MCF 10A (cell line): ENCODE results near the gene UBE2C. TPM values are rescaled to one million over a fixed set of nuclear protein-coding genes. Genes with fewer than 3 reads are reported as not detected.
A peak's percentile ranks its signal among the peaks of the same experiment; 100 is the strongest.

Source experiments
- BruUV-seq: library from RNA; stranded (reverse); fragments of 400-500 nt; replicated peaks from 2 replicates; lab custom pipeline; 2021; lab: Mats Ljungman, UMichigan
- CTCF ChIA-PET: fragments of 300-600 bp; sonication (Branson Sonifier 250); formaldehyde crosslinking; extraction: SDS; loops from one replicate; lab custom pipeline; 2021; ENCODE audit warnings: antibody characterized with exemption, inconsistent platforms; lab: Yijun Ruan, JAX
- POLR2A ChIA-PET: fragments of 300-600, 350-650 bp; sonication (Branson Sonifier 250); formaldehyde crosslinking; extraction: SDS; loops from one replicate; lab custom pipeline; 2020; ENCODE audit warnings: antibody characterized with exemption, inconsistent platforms; lab: Yijun Ruan, JAX
- DNase-seq: peaks from one replicate; pipeline ENCODE4 v3.0.0-alpha.2; 2018; ENCODE audit not compliant: unreplicated experiment
- H3K27ac Mint-ChIP-seq: one replicate; pipeline ENCODE4 v1.8.0; 2022; ENCODE audit warnings: mild to moderate bottlenecking, low read depth, mixed read lengths; ENCODE audit not compliant: unreplicated experiment
- H3K27me3 Mint-ChIP-seq: one replicate; pipeline ENCODE4 v1.8.0; 2022; ENCODE audit warnings: mixed read lengths; ENCODE audit not compliant: insufficient read depth, unreplicated experiment
- H3K36me3 Mint-ChIP-seq: one replicate; pipeline ENCODE4 v1.8.0; 2022; ENCODE audit warnings: mild to moderate bottlenecking, moderate library complexity, mixed read lengths; ENCODE audit not compliant: insufficient read depth, unreplicated experiment
- H3K4me1 Mint-ChIP-seq: one replicate; pipeline ENCODE4 v1.8.0; 2022; ENCODE audit warnings: mixed read lengths; ENCODE audit not compliant: insufficient read depth, unreplicated experiment
- H3K4me3 Mint-ChIP-seq: one replicate; pipeline ENCODE4 v1.8.0; 2022; ENCODE audit warnings: mild to moderate bottlenecking, moderate library complexity, mixed read lengths; ENCODE audit not compliant: unreplicated experiment
- H3K9me3 Mint-ChIP-seq: one replicate; pipeline ENCODE4 v1.8.0; 2022; ENCODE audit warnings: mixed read lengths; ENCODE audit not compliant: unreplicated experiment
- CTCF ChIP-seq: fragments of 200-600 bp; IDR thresholded peaks from one replicate; pipeline ENCODE4 v1.8.0; 2022; ENCODE audit warnings: antibody characterized with exemption, mild to moderate bottlenecking; ENCODE audit not compliant: unreplicated experiment
- intact Hi-C: fragments of 100-400 bp; cut with micrococcal nuclease; formaldehyde crosslinking; loops from 2 replicates; pipeline ENCODE4 v1.14.1; 2022
- total RNA-seq: library from RNA; stranded (reverse); gene quantifications from 2 replicates; pipeline ENCODE4 v1.2.3, GENCODE V29; 2022

The UBE2C gene
- total RNA-seq, 1 experiment from 2014 or later = 107 TPM

DNA sequence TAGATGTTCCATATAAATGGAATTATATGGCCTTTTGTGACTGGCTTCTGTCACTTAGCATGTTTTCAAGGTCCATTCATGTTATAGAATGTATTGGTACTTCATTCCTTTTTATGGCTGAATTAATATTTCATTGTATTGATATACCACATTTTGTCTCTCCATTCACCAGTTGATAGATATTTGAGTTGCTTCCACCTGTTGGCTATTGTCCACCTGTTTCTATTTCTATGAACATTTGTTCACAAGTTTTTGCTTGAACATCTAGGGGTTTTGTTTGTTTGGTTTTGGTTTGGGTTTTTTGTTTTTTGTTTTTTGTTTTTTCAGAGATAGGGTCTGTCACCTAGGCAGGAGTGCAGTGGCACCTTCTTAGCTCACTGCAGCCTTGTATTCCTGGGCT, 44.0 kb upstream of the UBE2C start:
- Mint-ChIP-seq H3K36me3 (no peaks in the 10 kb centered on the region), H3K4me3 (no peak overlapping the region), H3K27me3 (peaks cover under 1% of the 10 kb centered on the region), H3K9me3 (no peaks in the 10 kb centered on the region), H3K4me1 (no peaks in the 10 kb centered on the region), H3K27ac (no peak overlapping the region)
- ChIA-PET POLR2A (no interaction called here), CTCF (interaction anchor here (0.6 to 8.2 kb wide), 10 partner anchors 175 to 488 kb away, joined by 3 to 158 read pairs (median 4); no protein-coding TSS in a partner anchor)
- intact Hi-C loops = no loop called here
- TF ChIP-seq CTCF = no peak
- DNase-seq = no peak
- BruUV-seq = no TSS peak

GRCh38 chr20:45771182-45771759, 41.2 kb upstream of the UBE2C start:
- peaks cover 5% of the 10 kb centered on the region for H3K36me3 Mint-ChIP-seq
- TF ChIP-seq CTCF = peak; percentile 83
- POLR2A ChIA-PET = interaction anchor here (0.6 to 2.0 kb wide), 26 partner anchors 12 to 811 kb away, joined by 3 to 10 read pairs (median 5); partner anchors contain the start of genes DNTTIP1, EPPIN, PIGT and SYS1
- H3K27ac Mint-ChIP-seq = no peak overlapping the region
- BruUV-seq = no TSS peak
- peak; percentile 83 for DNase-seq
- CTCF ChIA-PET = interaction anchor here (0.5 to 8.2 kb wide), 124 partner anchors 9 to 869 kb away, joined by 3 to 158 read pairs (median 5); partner anchors contain the start of genes DNTTIP1, EPPIN, PIGT and SPINT3
- H3K4me3 Mint-ChIP-seq = no peak overlapping the region
- intact Hi-C loops = loop anchor here (1.0 to 2.0 kb wide), 5 partner anchors 179 to 452 kb away; no protein-coding TSS in a partner anchor
- no peaks in the 10 kb centered on the region for H3K9me3 Mint-ChIP-seq
- H3K4me1 Mint-ChIP-seq = no peaks in the 10 kb centered on the region
- peaks cover 11% of the 10 kb centered on the region for H3K27me3 Mint-ChIP-seq

DNA sequence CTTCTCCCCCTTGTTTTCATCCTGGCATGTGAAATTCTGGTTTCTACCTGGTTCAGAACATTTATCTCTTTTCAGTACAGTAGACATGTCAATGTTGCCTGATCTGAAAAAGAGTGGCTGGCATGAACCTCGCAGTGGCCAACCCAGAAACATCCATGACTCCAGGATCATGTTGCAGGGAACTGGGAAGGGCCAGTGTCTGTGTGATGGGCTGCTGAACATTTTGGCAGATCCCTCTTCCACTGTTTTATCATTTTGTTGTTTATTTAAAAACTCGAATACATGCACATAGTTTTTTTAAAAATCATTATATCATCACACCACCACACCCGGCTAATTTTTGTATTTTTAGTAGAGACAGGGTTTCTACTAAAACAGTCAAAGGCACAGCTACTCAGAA, 39.8 kb upstream of the UBE2C start:
- no peak for DNase-seq
- H3K27me3 Mint-ChIP-seq = peaks cover 11% of the 10 kb centered on the region
- ChIA-PET POLR2A (interaction anchor here (0.9 kb wide), 1 partner anchor 234 kb away, joined by 4 read pairs; no protein-coding TSS in a partner anchor), CTCF (interaction anchor here (1.3 to 8.2 kb wide), 14 partner anchors 33 to 452 kb away, joined by 4 to 158 read pairs (median 15); partner anchors contain the start of genes EPPIN, SYS1 and WFDC6)
- intact Hi-C loops = no loop called here
- H3K9me3 Mint-ChIP-seq = no peaks in the 10 kb centered on the region
- BruUV-seq = no TSS peak
- H3K36me3 Mint-ChIP-seq = peaks cover 5% of the 10 kb centered on the region
- H3K4me1 Mint-ChIP-seq = peaks cover under 1% of the 10 kb centered on the region
- H3K4me3 Mint-ChIP-seq = no peak overlapping the region
- no peak overlapping the region for H3K27ac Mint-ChIP-seq
- TF ChIP-seq CTCF = no peak

GRCh38 chr20:45774945-45775344, 37.5 kb upstream of the UBE2C start:
- ChIA-PET CTCF (interaction anchor here (0.5 to 8.2 kb wide), 10 partner anchors 9 to 454 kb away, joined by 3 to 158 read pairs (median 3); no protein-coding TSS in a partner anchor), POLR2A (interaction anchor here (0.6 kb wide), 1 partner anchor 412 kb away, joined by 3 read pairs; the partner anchor contains the start of gene SYS1)
- Mint-ChIP-seq H3K27ac (no peak overlapping the region), H3K36me3 (peaks cover 5% of the 10 kb centered on the region), H3K4me1 (peaks cover 23% of the 10 kb centered on the region), H3K27me3 (peaks cover 11% of the 10 kb centered on the region), H3K4me3 (no peak overlapping the region), H3K9me3 (no peaks in the 10 kb centered on the region)
- intact Hi-C loops = no loop called here
- BruUV-seq = no TSS peak
- DNase-seq = no peak
- TF ChIP-seq CTCF = no peak
